ENCODE data around the gene CHCHD4. TPM values are rescaled to one million over a fixed set of nuclear protein-coding genes. Genes with fewer than 3 reads are reported as not detected.

The CHCHD4 gene
- total and polyA plus RNA-seq, 10 of the 15 experiments (the other 5 are each of a cell fraction or from before 2014, with no cell fraction given) = 21.0 to 46.8 (median 29.0) TPM

DNA sequence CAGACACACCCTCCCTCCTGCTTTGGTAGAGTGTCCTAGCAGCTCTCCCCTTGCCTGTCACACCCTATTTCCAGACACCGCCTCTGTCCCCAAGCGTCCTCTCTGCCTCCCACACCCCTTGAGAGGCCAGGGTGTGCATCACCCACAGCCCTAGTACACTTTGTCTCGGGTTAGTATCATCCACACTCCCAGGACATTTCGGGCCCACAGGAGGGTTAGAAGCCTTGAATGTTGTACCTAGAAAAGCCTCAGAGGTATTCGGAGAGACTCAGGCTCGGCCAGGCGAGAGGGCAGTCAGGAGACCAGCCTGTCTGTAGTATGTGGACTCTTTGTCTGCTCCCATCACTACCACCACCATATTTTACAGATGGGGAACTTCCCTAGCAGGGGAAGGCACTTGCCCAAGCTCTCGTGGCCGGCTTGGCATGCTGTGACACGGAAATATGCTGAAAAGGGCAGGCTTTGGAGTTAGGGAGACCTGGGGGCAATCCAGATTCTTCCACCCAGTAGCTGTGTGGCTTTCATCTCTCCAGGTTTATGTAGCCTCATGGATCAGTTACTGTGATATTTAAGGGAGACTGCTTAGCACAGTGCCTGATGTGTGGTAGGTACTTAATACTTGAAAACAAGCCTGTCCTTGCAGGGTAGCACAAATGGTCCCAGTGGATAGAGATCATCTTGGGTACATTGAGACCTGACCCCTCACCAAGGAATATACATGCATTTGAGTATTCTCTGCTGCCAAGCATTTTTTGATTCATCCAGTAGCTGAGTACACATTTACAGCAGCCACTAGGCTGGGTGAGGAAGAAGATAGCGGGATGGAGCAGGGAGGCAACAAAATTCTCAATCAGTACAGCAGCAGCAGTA, 1.6 kb upstream of the CHCHD4 start:
- POLR2A ChIA-PET = interaction anchor here (0.7 to 3.6 kb wide), 4 partner anchors 8 to 820 kb away, joined by 3 to 42 read pairs (median 6); partner anchors contain the start of genes LSM3 and XPC
- Histone ChIP-seq H3K9ac (ENCODE audit: control insufficient read depth, insufficient read depth, low read length) (peak overlapping the region; percentile 72), H3K79me2 (ENCODE audit: control insufficient read depth, insufficient read depth, low read length) (peaks cover 55% of the 10 kb centered on the region), H3K4me3 (peak overlapping the region; percentile 93), H3K4me1 (ENCODE audit: control insufficient read depth, insufficient read depth, low read length) (peaks cover 8% of the 10 kb centered on the region), H3K4me2 (ENCODE audit: control insufficient read depth, insufficient read depth) (peak overlapping the region; percentile 95), H3K36me3 (ENCODE audit: control insufficient read depth in 2 of 2, insufficient read depth in 2 of 2, low read length in 1 of 2) (peaks cover 7 to 25% of the 10 kb centered on the region in 2 experiments), H3K27me3 (replicated peaks in 1 of 2; ENCODE audit: control insufficient read depth in 2 of 2, insufficient read depth in 2 of 2, low read length in 1 of 2) (no peaks in the 10 kb centered on the region), H2AFZ (ENCODE audit: control insufficient read depth, low read depth, low read length) (no peak overlapping the region), H3K27ac (ENCODE audit: control insufficient read depth, insufficient read depth) (peak overlapping the region; percentile 61), H4K20me1 (ENCODE audit: control insufficient read depth, insufficient read depth) (no peaks in the 10 kb centered on the region), H3K9me3 (replicated peaks; ENCODE audit: control insufficient read depth, insufficient read depth, low read length) (no peaks in the 10 kb centered on the region)
- no peak for FAIRE-seq
- intact Hi-C loops (cut with micrococcal nuclease; ENCODE audit: unreplicated experiment) (no loop called here), in situ Hi-C loops (cut with MboI) (no loop called here)
- no peak for DNase-seq (ENCODE audit: low read depth, low spot score)
- 57% methylated on average over 11 of the region's 11 CpGs for WGBS (ENCODE audit: insufficient coverage, insufficient replicate concordance, low lambda C conversion rate, missing lambda C conversion rate)
- CTCF ChIA-PET = interaction anchor here (1.1 to 3.0 kb wide), 4 partner anchors 49 to 230 kb away, joined by 3 to 9 read pairs (median 8); partner anchors contain the start of genes LSM3 and XPC
- RAD21 ChIA-PET (ENCODE audit: unreplicated experiment) = interaction anchor here (0.8 to 3.6 kb wide), 4 partner anchors 49 to 230 kb away, joined by 3 to 27 read pairs (median 7); partner anchors contain the start of genes LSM3 and XPC
- SMC1A ChIA-PET (ENCODE audit: uncharacterized antibody, unreplicated experiment) = interaction anchor here (0.6 to 2.2 kb wide), 6 partner anchors 18 to 1810 kb away, joined by 3 to 10 read pairs (median 3); partner anchors contain the start of genes LSM3 and XPC
- ATAC-seq = no peak
- BruUV-seq (replicated peaks) = no TSS peak
- TF ChIP-seq EZH2 (IDR thresholded peaks at IDR 0.05; ENCODE audit: borderline replicate concordance, control insufficient read depth, low read depth, low read length) (no peak), SP1 (IDR thresholded peaks at IDR 0.05; ENCODE audit: low read depth, low read length) (no peak), BCL3 (IDR thresholded peaks at IDR 0.05; ENCODE audit: borderline replicate concordance, insufficient read depth, low read depth, low read length, poor library complexity, severe bottlenecking) (no peak), NFIC (IDR thresholded peaks at IDR 0.05; ENCODE audit: low read depth, low read length) (no peak), NFYA (IDR thresholded peaks at IDR 0.05; ENCODE audit: borderline replicate concordance, low read depth, low read length) (no peak), ZNF24 (IDR thresholded peaks at IDR 0.05) (no peak), ATF7 (IDR thresholded peaks at IDR 0.05; ENCODE audit: low read depth) (no peak), JUNB (IDR thresholded peaks at IDR 0.05) (no peak), WRNIP1 (IDR thresholded peaks at IDR 0.05; ENCODE audit: borderline replicate concordance, low read depth, low read length) (no peak), SIX5 (IDR thresholded peaks at IDR 0.05; ENCODE audit: low read depth, low read length, severe bottlenecking) (no peak), EP300 (IDR thresholded peaks at IDR 0.05; ENCODE audit: borderline replicate concordance in 1 of 2, control insufficient read depth in 1 of 2, low read depth in 2 of 2, low read length in 2 of 2) (no peak), ZNF217 (IDR thresholded peaks at IDR 0.05) (no peak), IRF3 (IDR thresholded peaks at IDR 0.05) (no peak)
- TF ChIP-seq, protein P1, sequence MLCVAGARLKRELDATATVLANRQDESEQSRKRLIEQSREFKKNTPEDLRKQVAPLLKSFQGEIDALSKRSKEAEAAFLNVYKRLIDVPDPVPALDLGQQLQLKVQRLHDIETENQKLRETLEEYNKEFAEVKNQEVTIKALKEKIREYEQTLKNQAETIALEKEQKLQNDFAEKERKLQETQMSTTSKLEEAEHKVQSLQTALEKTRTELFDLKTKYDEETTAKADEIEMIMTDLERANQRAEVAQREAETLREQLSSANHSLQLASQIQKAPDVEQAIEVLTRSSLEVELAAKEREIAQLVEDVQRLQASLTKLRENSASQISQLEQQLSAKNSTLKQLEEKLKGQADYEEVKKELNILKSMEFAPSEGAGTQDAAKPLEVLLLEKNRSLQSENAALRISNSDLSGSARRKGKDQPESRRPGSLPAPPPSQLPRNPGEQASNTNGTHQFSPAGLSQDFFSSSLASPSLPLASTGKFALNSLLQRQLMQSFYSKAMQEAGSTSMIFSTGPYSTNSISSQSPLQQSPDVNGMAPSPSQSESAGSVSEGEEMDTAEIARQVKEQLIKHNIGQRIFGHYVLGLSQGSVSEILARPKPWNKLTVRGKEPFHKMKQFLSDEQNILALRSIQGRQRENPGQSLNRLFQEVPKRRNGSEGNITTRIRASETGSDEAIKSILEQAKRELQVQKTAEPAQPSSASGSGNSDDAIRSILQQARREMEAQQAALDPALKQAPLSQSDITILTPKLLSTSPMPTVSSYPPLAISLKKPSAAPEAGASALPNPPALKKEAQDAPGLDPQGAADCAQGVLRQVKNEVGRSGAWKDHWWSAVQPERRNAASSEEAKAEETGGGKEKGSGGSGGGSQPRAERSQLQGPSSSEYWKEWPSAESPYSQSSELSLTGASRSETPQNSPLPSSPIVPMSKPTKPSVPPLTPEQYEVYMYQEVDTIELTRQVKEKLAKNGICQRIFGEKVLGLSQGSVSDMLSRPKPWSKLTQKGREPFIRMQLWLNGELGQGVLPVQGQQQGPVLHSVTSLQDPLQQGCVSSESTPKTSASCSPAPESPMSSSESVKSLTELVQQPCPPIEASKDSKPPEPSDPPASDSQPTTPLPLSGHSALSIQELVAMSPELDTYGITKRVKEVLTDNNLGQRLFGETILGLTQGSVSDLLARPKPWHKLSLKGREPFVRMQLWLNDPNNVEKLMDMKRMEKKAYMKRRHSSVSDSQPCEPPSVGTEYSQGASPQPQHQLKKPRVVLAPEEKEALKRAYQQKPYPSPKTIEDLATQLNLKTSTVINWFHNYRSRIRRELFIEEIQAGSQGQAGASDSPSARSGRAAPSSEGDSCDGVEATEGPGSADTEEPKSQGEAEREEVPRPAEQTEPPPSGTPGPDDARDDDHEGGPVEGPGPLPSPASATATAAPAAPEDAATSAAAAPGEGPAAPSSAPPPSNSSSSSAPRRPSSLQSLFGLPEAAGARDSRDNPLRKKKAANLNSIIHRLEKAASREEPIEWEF (IDR thresholded peaks at IDR 0.05; ENCODE audit: insufficient replicate concordance, low read depth, low read length) = no peak

All from GM12878 (cell line).